GM21381 (cell line): Measurements from ENCODE around the gene NCKAP5.

Source experiments
- ATAC-seq: cut with Tn5 transposase; IDR thresholded peaks from one replicate; pipeline ENCODE4 v1.9.1; 2021; ENCODE audit warnings: mild to moderate bottlenecking, moderate library complexity; ENCODE audit not compliant: unreplicated experiment

The NCKAP5 gene

GRCh38 chr2:133407341-133407740, 160.9 kb downstream of the NCKAP5 start:
- ATAC-seq, result no peak

DNA sequence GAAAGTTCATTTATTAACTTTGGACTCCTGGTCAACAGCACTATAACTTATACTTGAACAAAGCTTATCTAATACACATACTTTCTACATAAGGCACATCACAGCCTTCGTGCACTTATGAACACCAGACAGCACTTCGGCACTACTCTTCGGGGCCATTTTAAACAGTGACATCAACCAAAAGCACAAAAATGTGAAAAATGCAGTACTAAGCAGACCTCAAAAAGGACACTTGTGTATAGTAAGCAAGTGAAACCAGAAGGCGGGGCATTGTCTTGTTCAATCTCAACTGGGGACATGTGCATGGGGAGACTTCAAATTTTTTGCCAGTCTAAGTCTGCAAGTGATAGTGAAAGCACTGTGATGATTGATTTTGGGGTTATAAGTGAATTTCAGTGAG, 163.0 kb downstream of the NCKAP5 start:
- ATAC-seq, result no peak

GRCh38 chr2:133400411-133400810, 167.9 kb downstream of the NCKAP5 start:
- ATAC-seq, result no peak

GRCh38 chr2:133393895-133394294, 174.4 kb downstream of the NCKAP5 start:
- no peak for ATAC-seq

- ATAC-seq, result no peak
Observed at GRCh38 chr2:133390156-133390555, 178.1 kb downstream of the NCKAP5 start.

GRCh38 chr2:133389569-133389968, 178.7 kb downstream of the NCKAP5 start:
- ATAC-seq, result no peak

GRCh38 chr2:133382566-133382965, 185.7 kb downstream of the NCKAP5 start:
- ATAC-seq, result no peak

GRCh38 chr2:133380991-133381390, 187.3 kb downstream of the NCKAP5 start:
- ATAC-seq, result no peak

- ATAC-seq, result no peak
Observed at GRCh38 chr2:133378928-133379549, 189.2 kb downstream of the NCKAP5 start.

DNA sequence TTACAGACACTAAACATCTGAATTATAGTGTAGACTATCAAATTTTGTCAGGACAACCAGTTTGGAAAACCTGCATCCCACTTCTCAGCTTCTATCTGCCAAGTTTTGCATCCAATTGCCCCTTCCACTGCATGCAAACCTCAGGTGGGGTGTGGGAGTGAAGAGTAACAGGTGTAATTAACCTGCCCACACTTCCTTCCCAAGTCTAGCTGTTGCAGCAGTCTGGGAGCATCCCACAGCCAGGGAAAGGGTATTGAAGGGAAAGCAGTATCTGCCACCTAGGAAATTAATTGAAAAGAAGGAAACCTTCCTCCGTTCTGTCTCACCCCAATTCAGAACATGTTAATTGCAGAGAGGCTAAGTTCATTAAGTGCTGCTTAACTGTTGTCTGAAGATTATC, 189.9 kb downstream of the NCKAP5 start:
- ATAC-seq, result no peak

DNA sequence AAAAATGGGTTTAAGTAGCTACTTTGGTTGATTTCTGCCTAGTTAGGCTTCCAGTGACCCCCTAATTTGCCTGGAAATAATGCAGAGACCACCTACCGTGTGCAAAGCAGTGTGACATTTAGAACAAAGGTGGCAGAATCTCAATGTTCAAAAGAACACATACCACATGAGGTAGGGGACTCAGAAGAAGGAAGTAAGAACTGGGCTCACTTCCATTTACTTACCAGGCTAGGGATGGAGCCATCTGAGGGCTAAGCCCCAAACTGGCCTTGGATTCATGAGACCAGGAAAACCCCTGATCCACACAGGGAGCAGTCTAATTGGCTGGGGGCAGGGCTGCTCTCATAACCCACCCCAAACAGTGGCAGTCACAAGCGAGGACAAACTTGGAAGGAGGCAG, 190.7 kb downstream of the NCKAP5 start:
- no peak for ATAC-seq

DNA sequence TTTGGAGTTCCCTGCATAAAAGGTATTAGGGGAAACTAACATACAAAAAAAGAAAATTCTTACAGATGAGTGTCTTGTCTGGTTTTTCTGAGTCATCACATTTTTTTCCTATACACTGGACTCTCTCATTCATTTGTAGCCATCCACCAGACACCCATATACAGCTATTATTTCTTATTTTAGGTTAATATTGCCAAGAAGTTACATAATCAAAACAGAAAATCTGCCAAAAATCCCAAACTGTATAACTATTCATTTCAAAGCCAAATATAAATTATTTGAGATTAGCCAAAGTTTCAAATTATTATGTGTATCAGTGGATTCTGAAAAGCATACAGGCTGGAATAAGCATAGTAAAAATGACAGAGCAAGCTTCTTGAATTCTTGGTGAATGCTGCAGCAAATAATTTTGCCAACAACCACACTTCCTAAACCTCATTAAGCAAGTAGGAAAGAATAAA, 191.2 kb downstream of the NCKAP5 start:
- ATAC-seq, result no peak

- ATAC-seq, result no peak
Observed at GRCh38 chr2:133374781-133375180, 193.5 kb downstream of the NCKAP5 start.

DNA sequence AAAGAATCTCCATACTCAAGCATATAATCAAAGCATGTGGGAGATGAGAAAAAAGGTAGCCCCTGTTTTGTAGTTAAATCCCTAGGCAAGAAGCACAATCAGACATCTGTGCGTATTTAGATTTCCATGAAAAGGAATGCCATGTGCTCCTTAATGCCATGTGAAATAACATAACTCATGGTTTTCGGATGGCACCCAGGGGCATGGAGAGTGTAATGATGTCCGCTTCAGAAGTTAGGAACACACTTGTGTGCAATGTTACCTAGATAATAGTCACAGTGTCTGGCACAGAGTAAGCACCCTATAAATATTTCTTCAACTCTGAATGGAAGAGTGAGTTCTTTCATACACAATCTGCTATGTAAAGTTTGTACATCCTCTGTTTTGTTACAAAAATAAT, 197.0 kb downstream of the NCKAP5 start:
- ATAC-seq, result no peak

DNA sequence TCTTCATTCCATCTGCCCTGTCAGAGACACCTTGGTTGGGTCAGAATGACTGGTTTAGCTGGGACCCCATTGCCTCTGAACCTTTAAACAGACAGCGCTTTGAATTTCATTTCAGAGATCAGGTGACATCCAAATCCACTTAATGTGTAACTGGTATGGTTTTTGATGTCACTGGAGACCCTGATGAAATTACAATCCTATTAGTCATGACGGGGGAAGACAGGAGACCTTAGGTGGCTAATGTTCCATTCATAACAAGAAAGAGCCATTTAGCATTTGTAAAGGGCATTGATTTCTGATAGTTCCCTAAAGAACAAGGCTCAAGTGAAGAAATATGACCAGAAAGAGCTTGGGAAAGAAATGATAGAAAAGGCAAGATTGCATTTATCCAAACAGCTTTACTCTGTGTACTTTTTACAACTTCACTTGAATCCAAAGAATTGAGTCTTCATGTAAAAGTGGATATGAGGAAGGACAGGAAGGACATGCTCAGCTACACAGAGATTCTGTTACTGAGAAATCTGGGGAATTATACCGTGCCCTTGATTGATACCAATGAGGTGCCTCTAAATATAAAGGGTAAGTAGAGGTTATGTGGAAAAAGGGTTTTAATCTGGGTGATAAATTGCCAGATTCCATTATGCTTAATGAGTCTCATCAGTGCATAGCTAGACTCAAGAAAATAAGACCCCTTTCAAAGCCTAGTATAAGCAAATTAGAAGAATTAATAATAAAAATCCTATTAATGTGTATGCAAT, 198.2 kb downstream of the NCKAP5 start:
- ATAC-seq, result no peak

- ATAC-seq, result no peak
Observed at GRCh38 chr2:133365117-133365516, 203.1 kb downstream of the NCKAP5 start.

DNA sequence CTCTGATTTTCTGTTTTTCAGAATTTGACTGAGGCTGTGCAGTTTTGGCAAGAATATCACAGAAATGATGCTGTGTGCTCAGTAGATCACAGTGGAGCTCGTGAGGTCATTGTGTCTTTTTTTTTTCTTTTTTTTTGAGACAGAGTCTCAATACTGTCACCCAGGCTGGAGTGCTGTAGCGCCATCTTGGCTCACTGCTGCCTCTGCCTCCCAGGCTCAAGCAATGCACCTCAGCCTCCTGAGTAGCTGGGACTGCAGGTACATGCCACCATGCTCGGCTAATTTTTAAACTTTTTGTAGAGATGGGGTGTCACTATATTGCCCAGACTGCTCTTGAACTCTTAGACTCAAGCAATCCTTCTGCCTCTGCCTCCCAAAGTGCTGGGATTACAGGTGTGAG, 203.6 kb downstream of the NCKAP5 start:
- no peak for ATAC-seq

- no peak for ATAC-seq
Observed at GRCh38 chr2:133363884-133364283, 204.4 kb downstream of the NCKAP5 start.

DNA sequence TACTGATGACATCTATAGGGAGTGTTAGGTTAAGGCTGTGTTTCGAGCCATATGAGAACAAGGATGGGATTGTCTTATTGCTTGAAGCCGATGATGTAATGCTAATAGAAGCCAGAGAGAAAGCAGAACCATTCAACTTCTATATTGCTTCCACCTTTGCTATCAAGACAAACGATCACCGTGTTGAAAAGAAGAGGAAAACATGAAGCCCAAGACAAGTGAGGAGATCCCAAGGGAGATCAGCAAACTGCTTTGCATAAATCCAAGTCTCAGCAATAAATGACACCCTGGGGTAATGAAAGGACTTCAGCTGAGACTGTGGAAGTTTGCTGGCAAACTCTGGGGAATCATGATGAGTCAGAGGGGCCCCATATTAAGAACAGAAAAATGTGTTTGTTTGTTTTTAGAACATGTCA, 206.2 kb downstream of the NCKAP5 start:
- ATAC-seq, result no peak

GRCh38 chr2:133360882-133361281, 207.4 kb downstream of the NCKAP5 start:
- peak; percentile 56 for ATAC-seq

DNA sequence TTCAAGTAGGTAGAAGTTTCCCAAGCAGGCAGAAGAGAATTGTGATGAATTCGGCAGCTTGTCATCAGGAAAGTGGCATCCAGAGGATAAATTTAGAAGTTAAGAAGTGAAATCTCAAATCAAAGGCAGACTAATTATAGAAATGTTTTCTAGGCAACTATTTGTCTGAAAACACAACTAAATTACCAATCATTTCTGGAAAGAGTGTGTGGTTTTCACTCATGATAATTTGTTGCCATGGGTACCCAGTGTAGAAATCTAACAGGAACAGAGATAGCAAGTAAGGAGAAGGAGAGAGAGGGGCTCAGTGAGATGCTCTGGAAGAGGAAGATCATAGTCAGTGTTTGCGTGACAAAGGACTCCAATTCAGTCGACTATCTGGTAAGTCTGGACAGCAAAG, 208.1 kb downstream of the NCKAP5 start:
- ATAC-seq, result no peak

- no peak for ATAC-seq
Observed at GRCh38 chr2:133352719-133353118, 215.5 kb downstream of the NCKAP5 start.

- no peak for ATAC-seq
Observed at GRCh38 chr2:133346654-133347053, 221.6 kb downstream of the NCKAP5 start.
